HG03175 (cell line): ENCODE results near the gene TMEM242.

Experiments
- ATAC-seq: cut with Tn5 transposase; IDR thresholded peaks from one replicate; pipeline ENCODE4 v1.9.1; 2021; ENCODE audit warnings: mild to moderate bottlenecking, moderate library complexity; ENCODE audit not compliant: unreplicated experiment

TMEM242 gene

GRCh38 chr6:157255079-157255478 is 68.2 kb downstream of the TMEM242 start:
- ATAC-seq = no peak

- no peak for ATAC-seq
Observed at GRCh38 chr6:157254538-157254937, 68.8 kb downstream of the TMEM242 start.

- ATAC-seq = no peak
Observed at GRCh38 chr6:157253699-157254098, 69.6 kb downstream of the TMEM242 start.

GRCh38 chr6:157253017-157253416 is 70.3 kb downstream of the TMEM242 start:
- no peak for ATAC-seq

- ATAC-seq = no peak
Observed at GRCh38 chr6:157251586-157252247, 71.6 kb downstream of the TMEM242 start.

- ATAC-seq = no peak
Observed at GRCh38 chr6:157249826-157250225, 73.5 kb downstream of the TMEM242 start.

- no peak for ATAC-seq
Observed at GRCh38 chr6:157248264-157248663, 75.1 kb downstream of the TMEM242 start.

- no peak for ATAC-seq
Observed at GRCh38 chr6:157246771-157247484, 76.4 kb downstream of the TMEM242 start.

- ATAC-seq = no peak
Observed at GRCh38 chr6:157246048-157246630, 77.2 kb downstream of the TMEM242 start.

GRCh38 chr6:157245436-157245835 is 77.9 kb downstream of the TMEM242 start:
- no peak for ATAC-seq

GRCh38 chr6:157244780-157245179 is 78.5 kb downstream of the TMEM242 start:
- ATAC-seq = no peak

GRCh38 chr6:157244175-157244574 is 79.1 kb downstream of the TMEM242 start:
- ATAC-seq = no peak

- no peak for ATAC-seq
Observed at GRCh38 chr6:157242791-157243190, 80.5 kb downstream of the TMEM242 start.

GRCh38 chr6:157240960-157241311 is 82.4 kb downstream of the TMEM242 start:
- ATAC-seq = no peak

- ATAC-seq = no peak
Observed at GRCh38 chr6:157240059-157240959, 83.0 kb downstream of the TMEM242 start.

- ATAC-seq = no peak
Observed at GRCh38 chr6:157239671-157240058, 83.7 kb downstream of the TMEM242 start.
